ENCODE results near the gene WNT10A. TPM values are rescaled to one million over a fixed set of nuclear protein-coding genes. Genes with fewer than 3 reads are reported as not detected.
"Not testable (repeated sequence)": the region's sequence is repeated elsewhere in the genome, so short reads cannot be mapped to it uniquely, and the experiment has no call there.

Gene WNT10A
- total RNA-seq, 1 donor from 2014 or later = 2.5 TPM

- no peak overlapping the region for H3K4me3 ChIP-seq
- H3K9me3 ChIP-seq = no peaks in the 10 kb centered on the region
- H3K36me3 ChIP-seq = no peaks in the 10 kb centered on the region
- no peaks in the 10 kb centered on the region for H3K4me1 ChIP-seq
- H3K27ac ChIP-seq = no peak overlapping the region
- intact Hi-C loops (cut with DNase I) = no loop called here
- TF ChIP-seq POLR2AphosphoS5 (IDR thresholded peaks at IDR 0.05; ENCODE audit: insufficient read depth in 1 of 2, low read depth in 1 of 2) = no peak
- TF ChIP-seq CTCF (IDR thresholded peaks at IDR 0.05) = no peak
- no peak for TF ChIP-seq POLR2A (IDR thresholded peaks at IDR 0.05)
- no peak for DNase-seq (ENCODE audit: extremely low spot score in 2 of 2)
- H3K27me3 ChIP-seq = no peaks in the 10 kb centered on the region
Observed at GRCh38 chr2:218920504-218920903, 39.9 kb downstream of the WNT10A start.

- Histone ChIP-seq H3K27ac (no peak overlapping the region), H3K4me1 (no peaks in the 10 kb centered on the region), H3K4me3 (no peak overlapping the region), H3K36me3 (no peaks in the 10 kb centered on the region), H3K9me3 (no peaks in the 10 kb centered on the region), H3K27me3 (no peaks in the 10 kb centered on the region)
- TF ChIP-seq POLR2A (IDR thresholded peaks at IDR 0.05) (no peak), CTCF (IDR thresholded peaks at IDR 0.05) (no peak), POLR2AphosphoS5 (IDR thresholded peaks at IDR 0.05; ENCODE audit: insufficient read depth in 1 of 2, low read depth in 1 of 2) (no peak)
- intact Hi-C loops (cut with DNase I) = no loop called here
- no peak for DNase-seq (ENCODE audit: extremely low spot score in 2 of 2)
Observed at GRCh38 chr2:218924757-218925156, 44.1 kb downstream of the WNT10A start.

- TF ChIP-seq POLR2A (IDR thresholded peaks at IDR 0.05) = no peak
- intact Hi-C loops (cut with DNase I) = no loop called here
- Histone ChIP-seq H3K27me3 (no peaks in the 10 kb centered on the region), H3K4me1 (no peaks in the 10 kb centered on the region), H3K27ac (no peak overlapping the region), H3K4me3 (no peak overlapping the region), H3K9me3 (no peaks in the 10 kb centered on the region), H3K36me3 (no peaks in the 10 kb centered on the region)
- no peak for DNase-seq (ENCODE audit: extremely low spot score in 2 of 2)
Observed at GRCh38 chr2:218925434-218925833, 44.8 kb downstream of the WNT10A start.

- Histone ChIP-seq H3K9me3 (no peaks in the 10 kb centered on the region), H3K27me3 (no peaks in the 10 kb centered on the region), H3K36me3 (no peaks in the 10 kb centered on the region), H3K27ac (no peak overlapping the region), H3K4me3 (no peak overlapping the region), H3K4me1 (no peaks in the 10 kb centered on the region)
- DNase-seq (ENCODE audit: extremely low spot score in 2 of 2) = no peak
- no peak for TF ChIP-seq POLR2A (IDR thresholded peaks at IDR 0.05)
- no peak for TF ChIP-seq CTCF (IDR thresholded peaks at IDR 0.05)
- no peak for TF ChIP-seq POLR2AphosphoS5 (IDR thresholded peaks at IDR 0.05; ENCODE audit: insufficient read depth in 1 of 2, low read depth in 1 of 2)
- intact Hi-C loops (cut with DNase I) = no loop called here
Observed at GRCh38 chr2:218927422-218927821, 46.8 kb downstream of the WNT10A start.

- H3K4me3 ChIP-seq = no peak overlapping the region
- no peaks in the 10 kb centered on the region for H3K9me3 ChIP-seq
- no peaks in the 10 kb centered on the region for H3K27me3 ChIP-seq
- no peaks in the 10 kb centered on the region for H3K4me1 ChIP-seq
- TF ChIP-seq POLR2AphosphoS5 (IDR thresholded peaks at IDR 0.05; ENCODE audit: insufficient read depth in 1 of 2, low read depth in 1 of 2) (no peak), POLR2A (IDR thresholded peaks at IDR 0.05) (no peak), CTCF (IDR thresholded peaks at IDR 0.05) (no peak)
- no peak overlapping the region for H3K27ac ChIP-seq
- H3K36me3 ChIP-seq = no peaks in the 10 kb centered on the region
- no peak for DNase-seq (ENCODE audit: extremely low spot score in 2 of 2)
- intact Hi-C loops (cut with DNase I) = no loop called here
Observed at GRCh38 chr2:218927876-218928275, 47.2 kb downstream of the WNT10A start.

- DNase-seq (ENCODE audit: extremely low spot score in 2 of 2); H3K27me3 ChIP-seq; H3K4me1 ChIP-seq; H3K27ac ChIP-seq; intact Hi-C loops (cut with DNase I); H3K36me3 ChIP-seq; H3K4me3 ChIP-seq; H3K9me3 ChIP-seq: not testable (repeated sequence)
Observed at GRCh38 chr2:218930488-218930887, 49.8 kb downstream of the WNT10A start.

GRCh38 chr2:218931751-218932150, 51.1 kb downstream of the WNT10A start:
- H3K27ac ChIP-seq; intact Hi-C loops (cut with DNase I); H3K27me3 ChIP-seq; H3K9me3 ChIP-seq; H3K4me1 ChIP-seq; DNase-seq (ENCODE audit: extremely low spot score in 2 of 2); H3K36me3 ChIP-seq; H3K4me3 ChIP-seq: not testable (repeated sequence)

Measured in vagina (tissue), 2 donors.